Activated CD4-positive, alpha-beta T cell treated with anti-CD3 and anti-CD28 coated beads, Interleukin-2, amount 50 U/mL, for 1 hour (primary cell): Measurements from ENCODE around the gene TEAD1.
"Not testable (repeated sequence)": the region's sequence is repeated elsewhere in the genome, so short reads cannot be mapped to it uniquely, and the experiment has no call there.

Source experiments
- DNase-seq: peaks from one replicate; pipeline ENCODE4 v3.0.0-alpha.2; 2020

TEAD1 gene

DNA sequence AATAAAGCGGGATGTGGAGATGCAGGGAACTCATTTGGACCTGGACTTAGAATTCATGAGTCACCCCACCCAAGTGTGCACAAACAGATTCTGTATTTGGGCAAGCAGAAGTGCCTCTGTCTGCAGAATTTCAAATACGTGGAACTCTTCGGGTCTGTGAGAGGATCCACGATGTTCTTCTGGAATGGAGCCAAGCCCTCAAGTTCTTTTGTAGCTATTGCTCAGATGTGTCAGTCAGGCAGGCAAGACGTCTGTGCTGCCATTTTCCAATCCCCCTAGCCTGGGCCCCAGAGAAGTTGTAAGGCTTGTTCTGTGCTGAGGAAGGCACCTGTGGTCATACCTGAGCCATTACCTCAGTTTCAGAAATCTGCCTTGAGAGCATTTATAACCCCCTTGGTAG is 202.1 kb downstream of the TEAD1 start:
- no peak for DNase-seq

DNA sequence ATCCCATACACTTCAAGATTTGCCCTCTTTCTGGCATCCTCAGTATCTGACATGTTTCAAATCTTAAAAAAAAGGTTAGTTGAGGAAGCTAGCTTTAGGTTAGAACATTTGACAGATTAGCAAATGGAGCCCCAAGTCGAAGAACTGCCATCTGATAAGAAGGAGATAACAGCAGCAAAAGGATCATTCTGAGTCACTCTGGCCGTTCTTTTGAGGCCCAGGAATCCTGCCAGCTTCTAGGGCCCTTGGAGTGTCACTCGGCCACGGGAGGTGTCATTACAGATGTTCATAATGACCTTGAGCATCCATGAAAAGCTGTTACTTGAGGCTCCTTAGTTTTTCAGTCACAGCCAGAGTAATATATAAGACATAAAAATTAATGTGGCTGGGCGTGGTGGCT is 202.8 kb downstream of the TEAD1 start:
- no peak for DNase-seq

DNA sequence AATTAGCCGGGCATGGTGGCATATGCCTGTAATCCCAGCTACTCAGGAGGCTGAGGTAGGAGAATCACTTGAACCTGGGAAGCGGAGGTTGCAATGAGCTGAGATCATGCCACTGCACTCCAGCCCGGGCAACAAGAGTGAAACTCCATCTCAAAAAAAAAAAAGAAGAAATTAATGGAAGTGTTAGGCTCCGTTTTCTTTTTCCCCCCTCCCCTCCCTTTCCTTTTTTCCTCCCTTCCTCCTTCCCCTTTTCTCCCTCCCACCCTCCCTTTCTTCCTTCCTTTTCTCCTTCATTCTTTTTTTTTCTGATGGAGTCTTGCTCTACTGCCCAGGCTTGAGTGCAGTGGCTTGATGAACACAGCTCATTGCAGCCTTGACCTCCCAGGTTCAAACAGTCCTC is 203.3 kb downstream of the TEAD1 start:
- DNase-seq, result not testable (repeated sequence)

DNA sequence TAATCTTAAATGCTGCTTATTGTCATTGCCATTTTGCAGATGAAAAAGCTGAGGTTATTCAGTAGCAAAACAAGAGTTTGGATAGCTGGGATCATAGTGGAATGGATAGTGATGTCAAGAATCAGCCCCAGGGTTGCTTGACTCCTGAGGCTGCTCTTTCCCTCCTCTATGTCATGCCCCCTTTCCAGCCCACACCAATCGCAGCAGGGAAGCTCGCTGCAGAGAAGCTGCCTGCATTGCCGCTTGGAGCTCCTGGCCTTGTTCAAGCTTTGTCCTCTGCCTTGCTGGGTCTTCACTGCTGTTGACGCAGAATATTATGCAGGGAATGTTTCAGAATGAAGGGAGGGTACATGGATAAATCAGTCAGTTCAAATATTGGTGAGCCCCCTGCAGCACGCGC is 206.1 kb downstream of the TEAD1 start:
- DNase-seq, result no peak

GRCh38 chr11:12882670-12883069 is 208.4 kb downstream of the TEAD1 start:
- no peak for DNase-seq

DNA sequence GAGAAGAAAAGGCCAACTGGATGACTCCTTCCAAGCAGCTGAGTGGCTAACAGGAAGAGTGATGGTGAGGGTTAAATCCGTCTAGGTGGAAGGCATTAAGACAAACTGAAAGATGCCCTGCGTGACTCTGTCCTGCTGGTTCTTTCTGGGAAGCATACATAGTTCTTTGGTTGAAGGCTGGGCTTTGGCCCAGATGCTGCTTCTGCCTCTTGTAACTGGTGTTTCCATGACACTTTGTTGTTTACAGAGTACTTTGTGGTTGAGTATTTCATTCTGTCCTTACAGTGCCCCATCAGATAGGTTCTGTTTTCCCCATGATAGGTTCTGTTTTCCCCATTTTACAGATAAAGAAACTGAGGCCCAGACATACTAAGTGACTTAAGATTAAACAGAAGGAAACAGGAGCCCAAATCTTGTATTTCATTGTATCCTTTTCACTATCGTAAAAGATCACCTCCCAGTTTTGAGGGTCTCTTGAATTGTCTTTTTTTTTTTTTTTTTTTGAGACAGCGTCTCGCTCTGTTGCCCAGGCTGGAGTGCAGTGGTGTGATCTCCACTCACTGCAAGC is 210.6 kb downstream of the TEAD1 start:
- no peak for DNase-seq

DNA sequence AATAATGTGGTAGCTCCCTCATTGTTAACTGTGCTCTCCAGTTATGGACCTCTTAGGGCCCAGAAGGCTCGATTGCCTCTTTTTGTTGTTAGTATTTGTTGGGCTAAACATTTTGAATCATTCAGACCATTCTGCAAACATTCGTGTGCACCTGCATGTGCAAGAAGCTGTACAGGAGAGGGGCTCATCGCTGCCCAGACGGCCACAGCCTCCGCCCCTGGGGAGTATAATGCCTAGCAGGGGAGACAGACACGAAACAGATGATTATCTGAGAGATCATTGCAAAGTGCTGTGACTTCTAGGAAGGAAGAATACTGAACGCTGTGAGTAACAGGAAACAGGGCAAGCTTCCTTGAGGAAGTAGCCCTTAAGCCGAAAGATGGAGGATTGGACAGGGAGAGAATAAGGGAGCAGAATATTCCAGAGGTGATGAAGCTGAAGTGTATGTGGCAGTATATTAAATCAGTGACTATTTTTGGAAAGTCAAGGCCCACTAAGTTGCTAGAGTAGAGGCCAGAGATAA is 211.6 kb downstream of the TEAD1 start:
- no peak for DNase-seq

- no peak for DNase-seq
Measured at GRCh38 chr11:12886508-12886907, 212.3 kb downstream of the TEAD1 start.

- peak; percentile 66 for DNase-seq
Measured at GRCh38 chr11:12888525-12889158, 214.4 kb downstream of the TEAD1 start.

DNA sequence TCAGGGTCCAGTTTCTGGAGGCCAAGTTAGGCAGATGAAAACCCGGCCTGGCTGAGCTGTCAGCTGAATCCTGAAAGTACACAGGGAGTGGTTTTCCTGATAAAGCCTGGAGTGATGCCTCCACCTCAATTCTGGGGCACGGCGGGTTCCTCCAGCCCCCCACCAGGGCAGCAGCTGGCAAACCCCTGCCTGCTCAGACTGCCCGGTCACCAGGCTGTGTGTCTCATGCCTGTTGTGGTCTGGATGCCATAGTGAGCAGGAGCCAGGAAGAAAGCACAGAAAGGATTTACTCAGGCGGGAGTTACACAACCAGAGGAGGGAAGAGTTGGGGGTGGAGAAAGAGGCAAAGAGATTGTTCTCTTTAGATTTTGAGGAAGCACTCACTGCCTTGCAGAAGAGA is 215.0 kb downstream of the TEAD1 start:
- no peak for DNase-seq

DNA sequence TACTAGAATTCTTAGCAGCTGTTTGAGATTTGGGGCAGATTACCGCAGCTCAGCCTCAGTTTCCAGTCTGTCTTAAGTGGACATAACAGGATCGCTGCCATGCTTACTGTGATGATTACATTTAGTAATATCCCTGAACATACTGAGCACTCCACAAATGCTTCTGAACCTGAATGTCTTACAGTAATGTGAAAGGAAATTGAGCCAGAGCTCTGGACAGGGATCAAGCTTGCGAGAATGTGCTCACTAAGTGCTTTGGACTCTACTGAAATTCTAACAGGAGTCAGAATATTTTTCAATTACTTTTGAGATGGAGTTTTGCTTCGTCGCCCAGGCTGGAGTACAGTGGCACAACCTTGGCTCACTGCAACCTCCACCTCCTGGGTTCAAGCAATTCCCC is 216.3 kb downstream of the TEAD1 start:
- no peak for DNase-seq

GRCh38 chr11:12893787-12894672 is 219.8 kb downstream of the TEAD1 start:
- DNase-seq, result peak; percentile 47

- DNase-seq, result no peak
Measured at GRCh38 chr11:12897390-12897789, 223.2 kb downstream of the TEAD1 start.

DNA sequence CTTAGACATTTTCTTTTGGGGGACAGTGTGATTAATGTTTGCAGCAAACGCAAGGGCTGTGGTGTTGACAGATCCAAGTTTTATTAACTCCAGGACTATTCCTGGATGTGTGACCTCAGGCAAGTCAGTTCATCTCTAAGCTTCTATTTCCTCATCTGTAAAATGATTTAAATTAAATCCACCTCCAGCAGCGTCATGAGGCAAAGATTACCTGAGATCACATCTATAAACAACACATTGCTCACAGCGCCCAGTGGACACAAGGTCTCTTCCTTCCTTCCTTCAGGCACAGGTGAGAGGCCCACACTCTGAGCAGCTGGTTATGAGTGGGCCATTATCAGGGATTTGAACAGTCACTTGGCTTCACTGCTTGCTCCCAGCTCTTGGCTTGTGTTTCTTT is 223.6 kb downstream of the TEAD1 start:
- no peak for DNase-seq

GRCh38 chr11:12900496-12900895 is 226.3 kb downstream of the TEAD1 start:
- DNase-seq, result no peak

DNA sequence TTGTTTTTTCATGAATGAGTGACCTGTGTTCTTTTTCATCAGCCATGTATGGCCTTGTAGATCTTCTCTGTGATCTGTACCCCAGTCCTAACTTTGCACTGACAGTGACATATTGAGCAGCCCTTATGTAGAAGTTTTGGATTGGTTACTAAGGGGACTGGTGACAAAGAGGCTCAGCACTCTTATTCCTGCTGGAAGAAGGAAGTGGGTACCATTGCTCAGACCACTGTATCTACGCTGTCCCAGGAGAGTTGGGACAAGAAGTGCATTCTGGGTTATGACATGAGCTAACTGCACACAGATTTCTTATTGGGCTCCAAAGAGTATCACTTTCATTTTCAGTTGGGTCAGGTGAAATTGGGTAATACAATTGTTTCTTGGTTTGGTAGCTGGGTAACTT is 227.1 kb downstream of the TEAD1 start:
- DNase-seq, result no peak

DNA sequence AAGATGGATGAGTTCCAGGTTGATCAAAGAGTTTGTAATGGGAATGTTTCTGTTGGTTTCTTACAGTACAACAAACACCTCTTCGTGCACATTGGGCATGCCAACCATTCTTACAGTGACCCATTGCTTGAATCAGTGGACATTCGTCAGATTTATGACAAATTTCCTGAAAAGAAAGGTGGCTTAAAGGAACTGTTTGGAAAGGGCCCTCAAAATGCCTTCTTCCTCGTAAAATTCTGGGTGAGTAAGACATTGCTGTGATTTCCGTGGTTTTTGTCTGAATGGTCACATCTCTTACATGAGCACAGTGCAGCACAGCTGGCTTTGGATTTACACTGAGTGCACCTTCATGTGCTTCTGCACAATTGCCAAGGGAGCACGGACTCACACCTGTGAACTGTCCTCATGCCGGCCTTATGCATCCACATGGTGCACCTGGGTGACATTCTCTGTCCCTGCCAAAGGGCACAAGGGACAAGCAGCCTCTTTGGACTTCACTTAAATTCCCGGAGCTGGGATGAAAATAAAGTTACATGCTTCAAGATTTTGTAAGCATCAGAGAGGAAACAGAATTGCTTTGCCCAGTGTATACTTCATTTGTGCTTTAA is 227.8 kb downstream of the TEAD1 start:
- no peak for DNase-seq

DNA sequence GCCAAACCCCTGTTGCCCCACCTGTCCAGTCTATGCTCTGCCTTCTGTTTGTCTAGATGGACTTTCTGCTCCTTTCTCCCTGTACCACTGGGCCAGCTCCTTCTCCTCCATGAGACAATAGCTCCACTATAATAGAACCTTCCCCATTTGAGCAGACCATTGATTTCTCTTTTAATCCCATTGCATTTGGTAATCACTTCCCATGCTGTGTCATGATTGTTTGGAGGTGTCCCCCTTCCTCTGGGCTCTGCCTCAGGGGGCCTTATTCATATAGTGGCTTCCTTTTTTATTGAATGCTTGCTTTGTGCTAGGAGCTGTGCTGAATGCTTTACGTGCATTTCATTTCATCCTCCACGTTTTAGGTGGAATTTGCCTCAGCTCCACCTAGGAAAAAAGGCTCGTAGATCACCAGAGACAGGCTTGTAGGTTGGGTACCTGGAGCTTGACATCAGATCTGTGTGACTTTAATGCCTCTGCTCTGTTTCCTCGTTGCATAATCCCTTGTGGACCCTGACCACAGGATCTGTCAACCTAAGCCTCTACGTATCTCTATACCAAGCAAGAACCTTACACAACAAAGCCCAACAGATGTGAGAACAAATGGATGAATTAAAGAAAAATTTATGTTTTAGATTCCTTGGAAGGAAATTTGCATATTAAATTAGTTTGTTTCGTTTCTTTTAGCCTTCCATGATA is 228.7 kb downstream of the TEAD1 start:
- DNase-seq, result no peak

DNA sequence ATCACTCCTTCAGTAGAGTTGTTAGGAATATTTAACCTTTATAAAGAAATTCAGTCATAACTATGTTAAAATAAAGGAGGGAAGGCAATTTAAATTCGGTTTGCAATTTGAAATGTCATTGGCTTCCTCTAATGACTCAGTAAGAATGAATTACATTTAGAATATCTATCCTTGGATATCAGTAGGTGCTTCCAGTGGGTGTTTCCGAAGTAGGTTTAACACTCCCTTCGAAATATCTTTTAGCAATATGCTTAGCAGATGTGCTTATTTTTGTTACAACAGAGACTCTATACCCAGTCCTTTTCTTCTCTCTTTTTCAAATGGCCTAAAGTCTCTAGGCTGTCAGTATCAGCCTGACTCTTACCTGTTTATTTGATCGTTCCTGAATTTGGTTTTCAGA is 231.2 kb downstream of the TEAD1 start:
- no peak for DNase-seq

- no peak for DNase-seq
Measured at GRCh38 chr11:12906501-12906900, 232.3 kb downstream of the TEAD1 start.

DNA sequence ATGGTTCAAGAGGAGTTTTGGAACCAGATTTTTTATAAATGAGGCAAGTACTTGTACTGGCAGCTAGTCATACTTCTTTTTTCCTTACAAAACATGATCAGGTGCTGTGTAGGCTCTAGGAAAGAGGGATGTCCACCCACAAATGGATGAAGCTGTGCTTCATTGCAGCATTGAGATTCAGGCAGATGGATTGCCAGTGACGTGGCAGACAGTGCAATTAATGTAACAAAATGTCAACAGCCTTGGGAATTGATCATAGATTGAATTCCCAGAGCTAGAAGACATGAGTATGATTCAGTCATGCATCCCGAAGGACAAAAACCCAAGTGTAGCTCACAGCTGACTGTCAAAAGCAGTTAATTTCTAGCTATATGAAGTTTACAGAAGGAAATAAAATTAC is 235.7 kb downstream of the TEAD1 start:
- no peak for DNase-seq

DNA sequence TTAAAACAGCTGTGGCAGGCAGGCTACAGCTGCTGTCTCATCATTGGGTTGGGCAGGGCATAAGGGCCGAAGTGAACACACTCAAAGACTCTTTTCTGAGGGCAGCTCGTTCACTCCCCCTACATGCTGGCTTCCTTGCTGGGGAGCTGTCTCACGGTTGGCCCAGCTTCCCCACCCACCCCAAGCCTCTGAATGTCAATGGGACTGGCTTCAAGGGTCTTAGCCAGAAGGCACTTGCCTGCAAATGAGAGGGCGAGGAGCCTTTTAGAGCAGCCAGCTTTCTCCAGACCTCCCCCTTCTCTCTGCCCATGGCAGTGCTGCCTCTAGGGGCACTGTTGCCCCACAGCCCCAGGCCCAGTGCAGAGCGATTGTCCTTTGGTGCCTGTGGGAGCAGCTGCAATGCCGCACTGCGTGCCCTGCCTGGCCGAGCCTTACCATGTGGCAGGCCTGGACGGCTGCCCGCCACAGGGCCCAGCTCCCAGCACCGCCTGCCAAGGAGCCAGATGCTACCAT is 240.2 kb downstream of the TEAD1 start:
- DNase-seq, result peak; percentile 2

DNA sequence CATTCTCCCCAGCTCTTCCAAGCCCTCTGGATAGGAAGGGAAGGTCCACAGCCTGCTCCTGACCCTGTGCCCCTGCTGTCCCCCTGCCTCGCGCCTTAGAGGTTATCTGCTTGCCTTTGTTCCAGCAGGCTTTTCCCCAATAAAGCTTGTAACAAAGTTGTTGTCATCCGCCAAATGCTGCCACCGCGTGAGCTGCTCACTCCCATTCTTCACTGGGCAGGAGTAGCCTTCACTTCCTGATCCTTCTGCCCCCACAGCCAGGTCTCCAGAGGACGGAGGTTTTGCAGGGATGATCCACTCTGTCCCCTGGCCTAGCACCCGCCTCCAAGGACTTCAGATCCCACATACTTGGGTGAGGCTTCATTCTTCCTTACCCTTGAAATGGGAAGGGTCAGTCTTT is 240.9 kb downstream of the TEAD1 start:
- DNase-seq, result no peak
